ENCODE data around the gene AK1.
"Not testable (repeated sequence)": the region's sequence is repeated elsewhere in the genome, so short reads cannot be mapped to it uniquely, and the experiment has no call there.

Gene AK1

DNA sequence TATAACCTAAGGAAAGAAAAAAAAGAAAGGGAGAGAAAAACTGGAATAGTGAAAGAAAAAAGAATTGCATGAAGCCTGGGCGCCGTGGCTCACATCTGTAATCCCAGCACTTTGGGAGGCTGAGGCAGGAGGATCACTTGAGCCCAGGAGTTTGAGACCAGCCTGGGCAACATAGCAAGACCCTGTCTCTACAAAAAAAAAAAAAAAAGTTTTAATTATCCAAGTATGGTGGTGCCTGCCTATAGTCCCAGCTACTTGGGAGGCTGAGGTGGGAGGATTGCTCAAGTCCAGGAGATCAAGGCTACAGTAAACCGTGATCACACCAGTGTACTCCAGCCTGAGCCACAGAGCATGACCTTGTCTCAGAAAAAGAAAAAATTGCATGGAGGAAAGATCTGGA lies 4.2 kb upstream of the AK1 start:
- ATAC-seq = not testable (repeated sequence)

DNA sequence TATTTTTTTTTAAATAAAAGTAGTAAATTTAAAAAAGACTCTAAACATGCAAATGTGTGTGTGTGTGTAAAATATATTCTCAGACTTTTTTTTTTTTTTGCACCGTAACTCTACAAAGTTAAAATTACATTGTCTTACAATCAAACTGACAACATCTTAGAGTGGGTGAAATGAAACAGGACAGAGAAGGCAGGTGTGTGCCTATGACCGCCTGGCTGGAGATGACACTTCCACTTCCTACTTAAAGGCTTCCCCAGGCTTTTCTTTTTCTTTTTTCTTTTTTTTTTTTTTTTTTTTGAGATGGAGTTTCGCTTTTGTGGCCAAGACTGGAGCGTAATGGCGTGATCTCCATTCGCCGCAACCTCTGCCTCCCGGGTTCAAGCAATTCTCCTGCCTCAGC lies 2.7 kb upstream of the AK1 start:
- no peak for ATAC-seq

DNA sequence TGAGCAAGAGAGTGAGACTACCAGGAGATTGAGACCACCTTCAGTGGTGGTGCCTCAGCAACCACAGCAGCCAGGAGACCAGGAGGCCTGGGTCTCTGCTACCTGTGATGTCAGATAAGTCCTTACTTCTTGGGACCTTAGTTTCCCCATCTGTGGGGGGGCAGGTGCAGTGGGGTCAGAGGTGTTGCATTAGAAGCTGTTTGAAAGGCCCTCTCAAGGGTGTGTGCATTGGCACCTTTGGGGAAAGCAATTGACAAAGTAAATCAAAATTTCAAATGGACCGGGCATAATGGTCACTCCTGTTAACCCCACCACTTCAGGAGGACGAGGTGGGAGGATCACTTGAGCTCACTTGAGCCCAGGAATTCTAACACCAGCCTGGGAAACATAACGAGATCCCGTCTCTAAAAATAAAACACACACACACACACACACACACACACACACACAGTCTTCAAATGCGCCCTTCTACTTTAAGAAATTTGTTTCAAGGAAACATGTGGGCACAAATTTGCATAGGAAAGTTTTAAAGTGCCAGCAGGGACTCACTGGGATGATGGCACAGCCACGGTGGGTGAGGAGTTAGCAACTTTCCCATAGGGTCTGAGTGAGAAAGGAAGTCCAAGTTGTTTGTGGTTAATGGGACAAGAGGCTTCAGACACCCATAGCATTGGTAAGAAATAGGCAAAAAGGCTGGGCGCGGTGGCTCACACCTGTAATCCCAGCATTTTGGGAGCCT lies 1.3 kb upstream of the AK1 start:
- no peak for ATAC-seq

DNA sequence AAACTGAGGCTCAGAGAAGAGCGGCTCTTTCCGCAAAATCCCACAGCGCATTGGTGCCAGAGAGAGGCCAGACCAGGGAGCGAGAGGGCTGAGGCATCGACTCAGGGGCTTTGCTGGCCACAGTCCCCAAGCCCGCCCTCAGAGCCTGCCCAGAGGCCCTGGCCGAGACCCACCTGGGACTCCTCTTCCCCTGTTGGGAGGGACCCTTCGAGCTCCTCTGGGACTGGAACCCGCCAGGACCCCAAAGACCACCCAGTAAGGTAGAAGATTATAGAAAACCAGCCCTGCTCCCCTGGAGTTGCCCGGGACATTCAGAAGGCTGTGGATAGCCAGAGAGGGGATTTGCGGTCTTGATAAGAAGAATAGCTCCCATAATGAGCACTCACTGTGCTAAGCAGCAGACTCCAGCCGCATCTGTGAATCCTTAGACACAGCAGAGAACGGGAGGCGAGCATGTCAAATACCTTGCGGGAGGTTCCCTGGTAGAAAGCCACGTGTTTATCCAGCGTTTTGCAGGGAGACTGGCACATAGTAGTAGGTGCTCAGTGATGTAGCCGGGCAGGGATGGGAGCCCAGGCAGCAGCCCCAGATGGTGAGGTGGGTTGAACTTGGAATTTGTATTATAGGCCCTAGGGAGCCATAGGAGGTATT lies 651 bp upstream of the AK1 start:
- ATAC-seq = no peak

DNA sequence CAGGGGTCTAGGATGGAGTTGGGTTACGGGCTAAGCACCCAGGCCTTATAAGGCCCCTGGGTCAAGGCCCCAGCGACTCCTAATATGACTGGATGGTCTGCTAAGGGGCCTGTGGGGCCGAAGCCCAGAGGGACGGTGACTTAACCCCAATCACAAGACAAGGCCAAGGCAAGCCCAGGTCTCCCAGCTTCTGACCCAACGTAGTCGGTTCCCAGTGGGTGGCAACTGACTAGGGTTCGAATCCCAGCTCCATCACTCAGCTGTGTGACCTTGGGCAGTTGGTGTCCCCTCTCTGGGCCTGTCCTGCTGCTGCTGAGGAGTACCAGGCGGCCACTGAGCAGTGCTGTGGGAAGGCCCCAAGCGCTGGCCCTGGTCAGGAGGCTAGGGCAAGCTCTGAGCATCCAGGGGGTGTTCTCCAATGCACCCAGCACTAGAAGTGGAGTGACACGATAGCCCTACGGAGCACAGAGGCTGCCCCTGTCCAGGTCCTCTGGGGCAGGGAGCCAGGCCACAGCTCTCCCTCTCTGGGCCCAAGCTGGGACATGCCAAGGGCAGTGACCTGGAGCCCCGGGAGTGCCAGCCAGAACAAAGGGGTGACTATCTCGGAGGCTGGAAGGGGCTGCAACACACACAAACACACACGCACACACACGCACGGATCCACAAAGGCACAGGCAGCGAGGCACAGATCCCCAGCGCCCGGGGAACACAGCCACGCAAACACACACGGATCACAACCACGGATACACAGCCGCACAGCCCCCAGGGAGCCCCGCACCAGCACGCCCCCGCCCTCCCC lies 512 bp downstream of the AK1 start:
- no peak for ATAC-seq

DNA sequence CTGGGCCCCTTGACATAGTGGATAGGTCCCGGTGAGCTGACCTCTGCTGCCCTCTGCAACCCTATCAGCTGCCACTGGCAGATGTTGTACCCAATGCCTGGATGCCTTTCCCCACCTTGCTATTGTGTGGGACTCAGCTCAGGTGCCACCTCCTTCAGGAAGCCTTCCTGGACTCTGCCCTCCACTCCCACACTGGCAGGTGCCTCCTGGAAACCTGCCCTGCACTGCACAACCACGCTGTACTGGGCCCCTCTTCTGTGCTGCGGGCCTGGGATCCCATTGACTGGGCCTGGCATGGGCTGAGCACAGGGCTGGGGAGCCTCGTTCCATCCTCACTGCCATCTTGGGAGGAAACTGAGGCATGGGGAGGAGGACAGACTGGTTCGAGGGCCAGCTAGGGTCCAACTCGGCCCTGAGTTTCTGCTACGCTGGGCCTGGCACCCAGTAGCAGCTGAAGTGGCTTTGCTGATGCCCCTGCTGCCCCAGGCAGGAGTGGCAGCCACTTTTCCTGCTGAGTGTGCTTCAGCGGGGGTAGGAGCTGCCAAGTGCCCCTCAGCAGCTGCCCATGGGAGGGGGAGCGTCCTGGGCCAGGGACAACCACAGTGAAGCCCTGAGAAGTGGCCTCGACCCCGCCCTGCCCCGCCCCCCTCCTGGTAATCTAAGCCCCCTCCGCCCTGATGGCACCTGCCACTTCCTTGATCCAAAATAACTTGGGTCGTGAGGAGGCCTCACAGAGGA lies 1.3 kb downstream of the AK1 start:
- ATAC-seq = no peak

DNA sequence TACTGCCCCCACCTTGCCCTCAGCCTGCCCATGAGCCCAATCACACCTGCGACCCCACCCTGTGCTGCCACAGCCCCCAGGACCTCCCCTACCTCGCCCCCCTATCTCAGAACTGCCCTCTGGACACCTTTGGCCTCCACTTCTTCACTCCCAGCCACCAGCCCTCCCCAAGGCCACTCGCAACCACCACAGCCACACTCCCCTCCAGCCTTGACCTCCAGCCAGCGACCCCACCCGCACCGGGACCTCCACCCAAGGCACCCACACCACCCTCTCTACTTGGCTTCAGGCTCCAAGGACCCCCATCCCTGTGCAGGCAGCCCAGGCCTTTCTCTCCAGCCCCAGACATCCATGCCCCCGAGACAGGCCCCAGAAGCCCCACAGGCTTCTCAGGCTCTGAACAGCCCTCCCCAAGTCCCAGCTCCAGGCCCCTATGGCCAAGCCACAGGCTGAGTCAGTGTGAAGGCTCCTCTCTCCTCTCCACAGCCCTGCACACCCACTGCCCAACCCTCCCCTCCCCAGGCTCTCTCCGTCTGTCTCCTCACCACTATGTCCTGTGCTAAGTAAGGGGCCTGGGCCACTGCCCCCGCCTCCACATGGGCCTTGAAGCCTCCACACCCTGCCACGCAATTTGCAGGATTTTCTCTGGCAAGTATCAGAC lies 2.0 kb downstream of the AK1 start:
- no peak for ATAC-seq

DNA sequence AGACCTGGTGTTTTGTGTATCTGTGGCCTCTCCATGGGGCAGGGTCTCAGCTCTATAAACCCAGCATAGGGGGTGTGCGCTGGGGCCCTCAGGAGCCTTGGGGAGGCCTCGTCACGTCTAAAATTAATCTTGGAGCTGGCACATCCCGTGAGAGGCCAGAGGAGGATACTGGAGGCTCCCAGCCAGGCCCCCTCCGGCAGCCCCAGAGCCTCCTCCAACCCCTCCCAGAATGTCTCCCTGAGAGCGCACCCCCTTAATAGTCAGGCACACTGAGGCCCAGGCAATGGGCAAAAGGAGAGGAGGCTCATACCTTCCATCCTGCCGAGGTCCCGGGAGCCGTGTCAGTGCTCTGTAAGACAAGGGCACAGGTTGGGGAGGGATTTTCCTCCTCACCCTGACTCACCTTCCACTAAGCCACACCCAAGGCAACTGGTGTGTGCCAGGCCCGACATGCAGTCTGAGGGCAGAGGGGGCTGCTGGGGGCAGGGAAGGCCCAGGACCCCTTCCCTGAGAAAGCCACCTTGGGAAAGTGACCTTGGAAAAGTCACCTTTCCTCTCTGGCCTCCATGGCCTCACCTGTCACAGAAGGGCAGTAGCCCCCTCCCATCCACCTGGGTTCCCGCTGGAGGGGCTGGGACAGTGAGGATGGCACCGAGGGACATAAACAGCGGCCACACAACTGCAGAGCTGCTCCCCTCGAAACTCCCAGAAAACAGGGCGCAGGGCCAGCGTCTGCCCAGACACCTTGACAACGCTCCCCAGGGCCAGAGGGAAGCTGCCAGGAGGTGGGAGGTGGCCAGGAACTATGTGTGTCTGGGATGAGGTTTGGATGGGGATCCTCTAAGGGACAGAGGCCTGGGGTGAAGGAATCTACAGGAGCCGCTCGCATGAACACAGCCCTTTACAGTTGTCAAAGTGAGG lies 2.9 kb downstream of the AK1 start:
- no peak for ATAC-seq

DNA sequence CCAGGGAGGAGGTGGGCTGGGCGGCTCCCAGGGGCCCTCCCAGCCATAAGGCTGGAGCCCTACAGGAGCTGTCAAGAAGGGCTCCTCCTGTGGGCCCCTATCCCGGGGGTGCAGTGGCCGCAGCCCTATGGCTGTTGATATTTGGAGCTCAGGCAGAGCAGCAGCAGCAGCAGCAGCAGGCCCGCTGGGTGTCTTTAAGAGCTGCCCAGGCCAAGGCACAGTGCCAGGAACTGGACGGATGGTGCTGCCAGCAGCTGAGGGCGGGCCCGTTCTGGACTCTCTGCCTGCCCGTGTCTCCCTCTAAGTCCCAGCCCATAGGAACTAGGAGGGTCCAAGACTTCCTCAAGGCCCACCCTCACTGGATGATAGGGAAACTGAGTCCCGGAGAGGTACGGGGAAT lies 3.6 kb downstream of the AK1 start:
- ATAC-seq = no peak

DNA sequence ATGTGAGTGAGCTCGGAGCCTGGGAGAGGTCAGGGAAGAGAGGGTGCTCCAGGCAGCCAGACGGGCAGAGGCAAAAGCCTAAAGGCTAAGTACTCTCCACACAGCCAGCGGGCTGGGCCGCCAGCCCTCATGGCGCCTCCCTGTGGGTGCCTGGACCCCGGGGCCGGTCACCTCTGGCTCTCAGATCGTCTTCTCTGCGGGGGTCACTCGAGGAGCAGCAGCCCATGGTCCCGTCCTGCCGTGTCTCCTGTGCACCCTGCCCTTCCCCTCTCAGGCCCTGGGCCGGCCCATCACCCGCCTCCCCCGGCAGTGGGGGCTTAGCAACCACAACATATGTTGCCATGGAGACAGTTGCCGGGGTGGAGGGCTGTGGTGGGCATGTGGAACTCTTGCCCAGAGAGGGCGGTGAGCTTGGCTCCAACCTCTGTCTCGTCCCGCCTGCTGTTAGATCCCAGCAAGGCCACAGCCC lies 4.2 kb downstream of the AK1 start:
- no peak for ATAC-seq

DNA sequence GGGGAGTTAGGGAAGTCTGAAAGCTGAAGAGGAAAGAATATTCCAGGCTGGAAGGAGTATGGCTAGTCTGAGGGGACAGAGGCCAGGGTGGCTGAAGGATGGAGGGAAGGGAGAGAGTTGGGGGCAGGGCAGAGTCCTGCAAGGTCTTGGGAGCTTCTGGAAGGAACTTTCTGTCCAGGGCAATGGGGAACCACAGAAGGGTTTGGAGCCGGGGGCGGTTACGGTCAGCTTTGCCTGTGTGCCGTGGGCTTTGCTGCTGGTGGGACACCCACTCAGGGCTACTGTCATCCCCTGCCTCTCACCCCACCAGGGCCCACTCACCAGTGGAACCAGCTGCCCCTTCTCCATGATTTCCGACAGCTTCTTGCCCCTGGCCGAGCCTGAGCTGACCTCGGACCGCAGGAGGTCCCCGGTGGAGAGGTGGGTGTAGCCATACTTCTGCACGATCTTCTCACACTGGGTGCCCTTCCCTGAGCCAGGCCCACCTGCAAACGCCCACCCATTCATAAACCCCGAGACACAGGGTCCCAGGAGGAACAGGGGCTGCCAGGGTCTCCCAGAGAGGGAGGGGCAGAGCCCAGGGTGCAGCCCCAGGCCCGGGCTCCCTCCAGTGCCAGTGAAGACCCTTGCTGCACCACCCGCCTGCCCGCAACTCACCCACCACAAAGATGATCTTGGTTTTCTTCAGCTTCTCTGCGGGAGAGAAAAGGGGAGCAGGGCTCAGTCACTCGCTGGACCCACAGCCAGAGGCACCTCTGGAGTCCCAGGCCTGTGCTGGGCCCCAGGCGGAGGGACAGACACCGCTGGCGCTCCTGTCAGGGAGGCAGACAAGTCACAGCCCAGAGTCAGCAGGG lies 4.9 kb downstream of the AK1 start:
- ATAC-seq = no peak

DNA sequence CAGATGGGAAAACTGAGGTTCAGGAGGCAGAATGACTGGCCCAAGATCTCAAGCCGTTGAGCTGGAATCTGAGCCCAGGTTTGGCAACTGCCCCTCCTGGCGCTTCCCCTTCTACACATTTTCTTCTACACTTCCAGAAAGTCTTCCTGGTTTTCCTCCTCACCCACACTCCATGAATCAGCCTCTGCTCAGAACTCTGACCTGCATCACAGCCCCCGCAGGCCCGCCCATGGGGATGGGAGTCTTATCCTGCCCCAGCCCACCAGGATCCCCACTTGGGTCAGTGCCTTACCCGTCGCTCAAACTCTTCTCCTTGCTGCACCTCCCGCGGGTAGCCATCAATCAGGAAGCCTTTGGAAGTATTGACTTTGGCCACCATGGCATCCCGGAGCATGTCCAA lies 5.9 kb downstream of the AK1 start:
- no peak for ATAC-seq

DNA sequence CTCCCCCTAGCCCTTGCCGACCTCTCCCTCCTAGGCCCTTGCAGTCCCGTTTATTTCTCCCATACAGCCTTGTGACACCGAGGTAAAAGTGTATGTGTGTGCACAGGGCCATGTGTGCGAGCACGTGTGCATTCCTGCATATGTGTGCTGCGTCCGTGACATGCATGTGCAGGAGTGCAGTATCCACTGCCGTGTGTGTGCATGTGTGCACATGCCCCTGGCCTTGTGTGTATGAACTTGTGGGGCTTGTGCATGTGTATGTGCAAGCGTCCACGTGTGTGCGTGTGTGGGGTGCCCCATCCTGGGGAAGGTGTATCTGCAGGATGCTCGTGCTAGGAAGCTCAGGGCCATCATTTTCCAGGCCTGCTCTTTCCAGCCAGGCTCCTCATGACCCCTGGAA lies 6.6 kb downstream of the AK1 start:
- no peak for ATAC-seq

DNA sequence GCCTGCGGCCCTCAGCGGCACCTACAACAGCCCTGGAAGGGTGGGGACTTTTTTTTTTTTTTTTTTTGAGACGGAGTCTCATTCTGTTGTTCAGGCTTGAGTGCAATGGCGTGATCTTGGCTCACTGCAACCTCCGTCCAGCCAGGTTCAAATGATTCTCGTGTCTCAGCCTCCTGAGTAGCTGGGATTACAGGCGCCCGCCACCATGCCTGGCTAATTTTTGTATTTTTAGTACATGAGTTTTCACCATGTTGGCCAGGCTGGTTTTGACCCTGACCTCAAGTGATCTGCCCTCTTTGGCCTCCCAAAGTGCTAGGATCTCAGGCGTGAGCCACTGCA lies 7.4 kb downstream of the AK1 start:
- ATAC-seq = not testable (repeated sequence)

DNA sequence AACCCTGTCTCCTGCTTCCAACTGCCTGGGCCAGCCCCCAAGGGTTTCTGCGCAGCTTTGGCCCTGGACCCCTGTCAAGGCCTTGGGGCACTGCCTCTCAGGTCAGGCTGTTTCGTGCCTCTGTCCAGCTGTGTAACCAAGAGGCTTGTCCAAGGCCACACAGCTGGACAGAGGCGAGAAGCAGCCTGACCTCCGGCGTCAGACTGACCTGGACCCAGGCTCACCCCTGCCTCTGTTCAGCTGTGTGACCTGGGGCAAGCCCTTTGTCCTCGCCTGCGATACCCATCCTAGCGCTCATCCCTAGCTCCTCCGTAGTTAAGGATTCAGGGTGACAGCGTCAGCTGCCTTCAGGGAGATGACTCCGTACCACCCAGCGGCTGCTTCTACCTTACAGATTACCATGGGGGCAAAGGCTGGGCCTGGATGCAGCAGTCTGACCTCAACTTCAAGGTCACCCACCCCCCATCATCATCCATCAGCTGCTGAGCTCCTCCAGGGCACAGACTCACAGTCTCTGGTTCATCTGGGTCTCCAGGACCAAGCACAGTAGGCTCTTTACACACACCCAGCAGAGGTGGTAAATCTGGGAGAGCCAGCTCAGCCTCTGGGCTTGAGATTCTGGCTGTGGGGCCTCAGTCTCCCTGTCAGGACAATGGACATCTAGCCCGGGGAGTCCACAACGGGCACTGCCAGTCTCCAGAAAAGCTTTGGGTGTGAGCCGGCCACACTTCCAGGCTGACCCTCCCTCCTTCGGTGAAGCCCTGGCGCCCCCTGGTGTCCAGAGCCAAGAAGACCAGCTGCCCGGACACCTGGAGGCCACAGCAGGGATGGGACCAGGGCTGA lies 7.9 kb downstream of the AK1 start:
- ATAC-seq = peak; percentile 72 to 79

DNA sequence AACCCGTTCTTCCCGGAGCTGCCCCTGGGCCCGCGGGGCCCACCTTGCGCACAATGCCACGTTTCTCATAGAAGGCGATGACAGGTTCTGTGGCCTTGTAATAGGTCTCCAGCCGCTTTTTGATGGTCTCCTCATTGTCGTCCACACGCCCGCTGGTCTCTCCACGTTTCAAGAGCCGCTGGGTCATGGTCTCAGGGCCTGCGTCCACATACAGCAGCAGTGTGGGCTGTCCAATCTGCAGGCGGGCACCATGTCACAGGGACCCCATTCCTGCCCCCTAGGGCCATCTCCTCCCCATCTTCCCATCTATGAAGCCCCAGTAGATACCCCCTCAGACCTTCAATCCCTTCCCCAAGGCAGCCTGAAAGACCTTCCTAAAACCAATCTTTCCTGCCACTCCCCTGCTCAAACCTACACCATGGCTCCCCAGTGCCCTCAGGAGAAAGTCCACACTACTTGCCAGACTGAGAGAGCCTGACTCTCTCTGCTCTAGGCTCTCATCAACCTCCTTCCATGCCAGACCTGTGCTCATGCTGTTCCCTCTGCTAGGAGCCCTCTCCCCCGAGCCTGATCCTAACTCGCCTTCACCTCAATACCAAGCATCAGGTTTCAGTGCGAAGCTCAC lies 9.1 kb downstream of the AK1 start:
- no peak for ATAC-seq

DNA sequence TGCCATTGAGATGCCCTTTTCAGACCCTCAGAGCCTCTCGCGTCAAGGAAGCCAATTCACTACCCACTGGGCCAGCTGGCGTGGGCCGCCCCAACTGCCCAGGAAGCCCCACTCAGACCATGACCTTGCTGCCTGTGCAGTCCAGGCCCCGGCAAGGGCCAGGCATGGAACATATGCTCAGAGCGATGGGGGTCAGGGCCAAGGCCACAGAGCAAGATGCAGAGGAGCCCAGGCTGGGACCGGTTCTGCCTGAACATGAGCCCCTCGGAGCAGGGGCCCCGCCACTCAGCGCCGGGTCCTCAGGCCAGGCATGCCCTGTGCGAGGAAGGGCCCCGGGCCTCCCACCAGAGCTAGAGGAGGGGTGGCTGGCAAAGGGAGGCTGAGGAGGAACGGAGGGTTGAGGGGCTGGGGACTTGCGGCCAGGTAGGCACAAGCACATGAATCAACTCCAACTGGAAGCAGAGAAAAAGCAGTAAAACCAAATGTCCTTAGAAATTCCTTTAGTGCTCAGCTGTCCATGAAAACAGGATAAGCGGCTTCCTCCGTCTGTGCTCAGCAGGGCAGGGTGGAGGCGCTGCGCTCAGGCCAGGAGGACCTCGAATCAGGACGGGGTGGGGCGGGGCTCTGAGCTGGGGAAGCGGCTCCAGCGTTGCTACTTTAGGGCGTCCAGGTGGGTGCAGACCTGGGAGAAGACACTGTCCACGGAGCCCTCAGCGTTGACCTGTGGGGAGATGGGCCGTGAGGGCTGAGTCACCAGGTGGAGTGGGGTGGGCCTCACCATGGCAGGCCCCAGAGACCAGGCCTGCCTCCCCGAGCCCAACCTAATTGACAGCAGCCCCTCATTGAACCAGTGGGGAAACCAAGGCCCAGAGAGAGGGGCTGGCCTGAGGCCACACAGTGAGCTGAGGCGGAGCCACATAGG lies 9.9 kb downstream of the AK1 start:
- no peak for ATAC-seq

DNA sequence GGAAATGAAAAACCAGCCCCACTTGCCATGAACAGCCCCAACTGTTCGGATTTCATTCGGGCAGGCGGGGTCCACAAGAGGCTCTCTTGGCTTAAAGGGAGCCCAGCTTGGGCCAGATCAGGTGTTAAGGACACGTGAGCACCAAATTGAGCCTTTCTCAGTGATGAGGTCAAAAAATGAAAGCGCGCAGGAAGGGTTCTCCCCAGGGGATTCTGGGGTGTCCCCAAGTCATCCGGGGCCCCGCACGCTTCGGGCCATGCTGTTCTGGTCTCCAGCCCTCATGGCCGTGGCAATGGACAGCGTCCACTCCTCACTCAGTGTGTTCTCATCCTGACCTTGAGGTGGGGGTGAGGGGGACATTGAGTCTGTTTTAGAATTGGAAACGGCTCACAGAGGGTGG lies 10.9 kb downstream of the AK1 start:
- no peak for ATAC-seq
